ENCODE measurements around the gene TNIP2. TPM values are rescaled to one million over a fixed set of nuclear protein-coding genes. Genes with fewer than 3 reads are reported as not detected.

TNIP2 gene
- total and polyA plus RNA-seq, 2 of the 8 experiments (the other 6 are each of a cell fraction or from before 2014, with no cell fraction given): 23.7 to 37.7 TPM

DNA sequence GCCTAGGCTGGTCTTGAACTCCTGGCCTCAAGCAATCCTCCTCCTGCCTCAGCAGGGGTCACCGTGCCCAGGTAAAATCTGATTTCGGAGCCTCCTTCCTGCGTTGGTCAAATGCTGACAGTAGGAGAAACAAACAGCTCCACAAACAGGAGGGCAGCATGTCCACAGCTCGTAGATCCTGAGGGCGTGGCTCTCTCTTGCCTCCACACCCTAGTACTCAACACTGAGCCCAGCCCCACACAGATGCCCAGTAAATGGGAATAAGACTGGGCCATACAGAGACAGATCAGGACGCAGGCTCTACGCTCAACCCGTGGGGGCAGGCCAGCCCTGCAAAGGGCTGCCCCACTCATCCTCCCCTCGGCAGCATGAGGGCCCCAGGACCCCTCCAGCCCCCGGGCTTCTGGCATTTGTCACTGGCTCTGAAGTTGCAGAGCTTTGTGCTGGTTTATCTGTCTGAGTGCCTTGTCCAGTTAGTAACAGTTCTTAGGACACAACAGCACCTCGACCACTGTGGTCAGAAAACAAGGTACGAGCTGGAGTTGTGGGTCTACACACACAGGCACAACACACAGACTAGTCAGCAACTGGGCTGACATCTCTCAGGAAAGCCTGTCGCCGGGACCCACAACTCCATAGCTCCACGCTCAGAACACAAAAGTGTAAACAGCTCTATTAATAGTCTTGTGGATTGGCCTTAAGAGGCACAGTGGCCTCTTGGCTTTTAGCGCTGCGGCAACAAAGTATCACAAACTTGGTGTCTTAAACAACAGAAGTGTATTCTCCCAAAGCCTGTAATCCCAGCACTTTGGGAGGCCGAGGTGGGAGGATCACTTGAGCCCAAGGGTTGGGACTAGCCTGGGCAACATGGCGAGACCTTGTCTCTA is 5.2 kb downstream of the TNIP2 start:
- no peak overlapping the region for H4K5ac ChIP-seq (ENCODE audit: insufficient read length, low read depth, low read length)
- H3K23ac ChIP-seq (ENCODE audit: insufficient read length): no peak overlapping the region
- peaks cover 22% of the 10 kb centered on the region for H3K79me1 ChIP-seq (ENCODE audit: low read depth, low read length)
- H2BK5ac ChIP-seq (ENCODE audit: low read depth, low read length): no peak overlapping the region
- no peak overlapping the region for H3K4me2 ChIP-seq (ENCODE audit: insufficient read depth in 1 of 2, low read depth in 2 of 2, low read length in 2 of 2)
- ChIA-PET POLR2A (ENCODE audit: partially characterized antibody) (no interaction called here), CTCF (ENCODE audit: partially characterized antibody) (interaction anchor here (0.6 to 1.6 kb wide), 11 partner anchors 13 to 205 kb away, joined by 3 to 4 read pairs (median 3); no protein-coding TSS in a partner anchor)
- peaks cover 0 to 6% (median 2%) of the 10 kb centered on the region in 4 experiments; a peak in 5 of 7 replicates for H3K4me1 ChIP-seq (replicated peaks in 1 of 4; ENCODE audit: control insufficient read depth in 3 of 4, insufficient read depth in 4 of 4, low read length in 3 of 4)
- no peak overlapping the region for H2AFZ ChIP-seq (ENCODE audit: low read length)
- no peak overlapping the region for H3K4ac ChIP-seq (replicated peaks; ENCODE audit: insufficient read length, low read depth, low read length)
- no peak overlapping the region for H4K91ac ChIP-seq (replicated peaks; ENCODE audit: insufficient read length, low read length)
- DNase-seq (ENCODE audit: low read depth in 1 of 2, low spot score in 2 of 2): no peak
- H3K36me3 ChIP-seq (ENCODE audit: control insufficient read depth in 2 of 4, insufficient read depth in 4 of 4, low read length in 3 of 4): peaks cover 0 to 18% (median 12%) of the 10 kb centered on the region in 4 experiments; a peak in 5 of 8 replicates
- H2BK15ac ChIP-seq (ENCODE audit: low read length): no peak overlapping the region
- H2BK120ac ChIP-seq (replicated peaks; ENCODE audit: low read depth, low read length): no peak overlapping the region
- peaks cover 0 to 28% of the 10 kb centered on the region in 2 experiments; a peak in 2 of 4 replicates for H3K79me2 ChIP-seq (ENCODE audit: control insufficient read depth in 1 of 2, insufficient read depth in 2 of 2, low read length in 2 of 2)
- no peak overlapping the region for H3K56ac ChIP-seq (replicated peaks; ENCODE audit: insufficient read length, low read depth, low read length)
- peak in 1 of 2 experiments; percentile 6; a peak in 1 of 4 replicates for TF ChIP-seq RAD21 (IDR thresholded peaks at IDR 0.05 in 1 of 2, conservative IDR thresholded peaks at IDR 0.05 in 1 of 2; ENCODE audit: low read depth in 2 of 2, low read length in 2 of 2)
- no peak for TF ChIP-seq CBX5 (IDR thresholded peaks at IDR 0.05; ENCODE audit: low read depth, low read length)
- no peaks in the 10 kb centered on the region for H3K9me3 ChIP-seq (ENCODE audit: insufficient read depth in 2 of 2, low read depth in 1 of 2, low read length in 1 of 2)
- H2BK12ac ChIP-seq (ENCODE audit: low read depth, low read length): no peak overlapping the region
- no peak for FAIRE-seq
- H4K20me1 ChIP-seq (replicated peaks in 1 of 2; ENCODE audit: control insufficient read depth in 1 of 2, insufficient read depth in 2 of 2, low read length in 2 of 2): peaks cover 4 to 19% of the 10 kb centered on the region in 2 experiments
- no peak overlapping the region for H3K18ac ChIP-seq (ENCODE audit: extremely low read depth, low read length)
- H3K4me3 ChIP-seq (ENCODE audit: extremely low read depth in 1 of 4, insufficient read depth in 2 of 4, low read depth in 3 of 4, low read length in 4 of 4): no peak overlapping the region
- H2AK5ac ChIP-seq (ENCODE audit: low read depth, low read length): no peak overlapping the region
- no peak overlapping the region for H3K14ac ChIP-seq (ENCODE audit: insufficient read length)
- H4K8ac ChIP-seq (ENCODE audit: extremely low read depth, insufficient read depth, low read length): no peak overlapping the region
- H3K9ac ChIP-seq (replicated peaks in 1 of 4; ENCODE audit: extremely low read depth in 1 of 4, low read depth in 3 of 4, low read length in 3 of 4): no peak overlapping the region
- WGBS, 2 experiments (ENCODE audit: extremely low coverage in 1 of 2, insufficient coverage in 1 of 2, insufficient read length in 1 of 2, insufficient replicate concordance in 2 of 2, low coverage in 1 of 2, low lambda C conversion rate in 2 of 2, missing lambda C conversion rate in 1 of 2): 91% methylated on average over 19 of the region's 19 CpGs; no CpG with 5 or more reads in 1 of the 2 experiments
- no peaks in the 10 kb centered on the region for H3K27me3 ChIP-seq (replicated peaks in 1 of 4; ENCODE audit: control insufficient read depth in 3 of 4, extremely low read depth in 1 of 4, insufficient read depth in 3 of 4, low read length in 3 of 4)
- H3K27ac ChIP-seq (ENCODE audit: low read depth, low read length): no peak overlapping the region
- no peak overlapping the region for H2BK20ac ChIP-seq (ENCODE audit: low read length)
- H3K23me2 ChIP-seq (ENCODE audit: low read depth, low read length): peaks cover 11% of the 10 kb centered on the region; the same call in 1 of the 2 replicates
